Tibial nerve (tissue), 4 donors: ENCODE data around the gene CACNA1I. TPM values are rescaled to one million over a fixed set of nuclear protein-coding genes. Genes with fewer than 3 reads are reported as not detected.

Experiments used
- DNase-seq, 2 donors: peaks; one replicate each; pipeline ENCODE4 v3.0.0-alpha.2; 2019; ENCODE audit warnings: low spot score in 2 of 2
- H3K27ac ChIP-seq, 4 donors: fragments of 200-600 bp; sonication (generic) in 3 of 4; one replicate each; pipeline ENCODE4 v1.5.1; 2017 to 2019; ENCODE audit warnings: mild to moderate bottlenecking in 1 of 4
- H3K27me3 ChIP-seq, 2 donors: fragments of 200-600 bp; sonication (generic) in 1 of 2; one replicate each; pipeline versions ENCODE4 v1.5.1 to v1.6.0; 2017 to 2019
- H3K36me3 ChIP-seq, 3 donors: fragments of 200-600 bp; sonication (generic); one replicate each; pipeline ENCODE4 v1.5.1; 2018 to 2019
- H3K4me1 ChIP-seq, 4 donors: fragments of 200-600 bp; sonication (generic) in 3 of 4; one replicate each; pipeline ENCODE4 v1.5.1; 2017 to 2019
- H3K4me3 ChIP-seq, 4 donors: fragments of 200-600 bp; sonication (generic) in 3 of 4; one replicate each; pipeline ENCODE4 v1.5.1; 2017 to 2019; ENCODE audit warnings: mild to moderate bottlenecking in 1 of 4, moderate library complexity in 1 of 4
- H3K9me3 ChIP-seq, 4 donors: fragments of 200-600 bp; sonication (generic) in 3 of 4; one replicate each; pipeline ENCODE4 v1.5.1; 2017 to 2019
- EP300 ChIP-seq, 2 donors: sonication (generic); formaldehyde crosslinking; IDR thresholded peaks; one replicate each; pipeline ENCODE4 v1.6.1; 2017; ENCODE audit warnings: antibody characterized with exemption in 2 of 2, mild to moderate bottlenecking in 1 of 2
- POLR2A ChIP-seq, 2 donors: fragments of 450-650 bp; IDR thresholded peaks; one replicate each; pipeline ENCODE4 v1.6.1; 2017; ENCODE audit warnings: antibody characterized with exemption in 2 of 2, mild to moderate bottlenecking in 2 of 2, moderate library complexity in 2 of 2
- WGBS, 2 donors: methylation state at CpG; one replicate each; pipeline ENCODE4 v1.1.5; 2018; 5-methylcytosine and 5-hydroxymethylcytosine counted together
- total RNA-seq, 4 donors: library from RNA; depleted of rRNA; stranded (reverse); fragments of >200 nt; gene quantifications; one replicate each; pipeline ENCODE4 v1.1.0, GENCODE V29; 2016
- TF ChIP-seq, protein P1 (sequence below), 5 experiments: fragments of 200-600 bp in 3 of 5; fragments of 450-650 bp in 2 of 5; sonication (generic) in 3 of 5; IDR thresholded peaks; one replicate each; pipeline ENCODE4 v1.5.1; 2016 to 2019; ENCODE audit warnings: antibody characterized with exemption in 5 of 5, mild to moderate bottlenecking in 3 of 5, moderate library complexity in 2 of 5

Gene CACNA1I
- total RNA-seq, 4 donors from 2014 or later: 0.42 to 0.78 (median 0.52) TPM

DNA sequence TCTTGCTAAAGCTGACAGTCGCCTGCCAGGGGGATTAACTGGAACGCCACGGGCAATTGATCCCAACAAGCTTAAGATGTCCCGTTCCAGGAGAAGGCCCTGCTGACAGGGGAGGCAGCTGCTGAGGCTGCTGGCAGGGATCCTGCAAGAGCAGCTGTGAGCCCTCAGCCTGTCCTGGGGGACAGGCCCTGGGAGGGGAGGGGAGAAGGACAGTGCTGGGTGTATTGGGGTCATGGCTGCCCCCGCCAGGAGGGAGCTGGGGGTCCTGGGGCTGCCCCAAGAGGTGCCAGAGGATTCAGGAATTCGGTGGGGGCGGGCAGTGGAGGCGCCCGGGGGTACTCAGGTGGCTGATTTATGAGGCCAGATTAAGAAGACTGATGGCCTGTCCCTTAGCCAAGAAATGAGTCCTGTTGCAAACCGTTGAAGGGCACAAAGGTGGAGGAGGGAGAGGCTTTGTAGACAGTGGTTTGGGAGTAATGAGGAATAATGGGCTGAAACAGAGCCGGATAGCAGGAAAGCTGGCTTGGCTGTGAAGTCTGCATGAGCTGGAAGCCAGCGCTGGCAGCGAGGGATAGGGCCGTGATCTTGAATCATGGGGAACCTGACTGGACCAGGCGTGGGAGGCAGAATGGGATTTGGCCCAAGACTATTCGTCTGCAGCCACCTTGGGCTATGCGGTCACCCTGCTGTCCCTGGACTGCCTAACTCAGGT lies 133.5 kb downstream of the CACNA1I start:
- H3K9me3 ChIP-seq: no peaks in the 10 kb centered on the region
- H3K4me3 ChIP-seq: no peak overlapping the region
- no peak for DNase-seq
- 56 to 62% methylated on average over 17 of the region's 17 CpGs for WGBS, 2 donors
- H3K27ac ChIP-seq: no peak overlapping the region
- H3K27me3 ChIP-seq: peaks cover 0 to 12% of the 10 kb centered on the region in 2 donors
- no peaks in the 10 kb centered on the region for H3K4me1 ChIP-seq
- H3K36me3 ChIP-seq: no peaks in the 10 kb centered on the region
- no peak for TF ChIP-seq POLR2A (IDR thresholded peaks at IDR 0.05)
- TF ChIP-seq, protein P1, sequence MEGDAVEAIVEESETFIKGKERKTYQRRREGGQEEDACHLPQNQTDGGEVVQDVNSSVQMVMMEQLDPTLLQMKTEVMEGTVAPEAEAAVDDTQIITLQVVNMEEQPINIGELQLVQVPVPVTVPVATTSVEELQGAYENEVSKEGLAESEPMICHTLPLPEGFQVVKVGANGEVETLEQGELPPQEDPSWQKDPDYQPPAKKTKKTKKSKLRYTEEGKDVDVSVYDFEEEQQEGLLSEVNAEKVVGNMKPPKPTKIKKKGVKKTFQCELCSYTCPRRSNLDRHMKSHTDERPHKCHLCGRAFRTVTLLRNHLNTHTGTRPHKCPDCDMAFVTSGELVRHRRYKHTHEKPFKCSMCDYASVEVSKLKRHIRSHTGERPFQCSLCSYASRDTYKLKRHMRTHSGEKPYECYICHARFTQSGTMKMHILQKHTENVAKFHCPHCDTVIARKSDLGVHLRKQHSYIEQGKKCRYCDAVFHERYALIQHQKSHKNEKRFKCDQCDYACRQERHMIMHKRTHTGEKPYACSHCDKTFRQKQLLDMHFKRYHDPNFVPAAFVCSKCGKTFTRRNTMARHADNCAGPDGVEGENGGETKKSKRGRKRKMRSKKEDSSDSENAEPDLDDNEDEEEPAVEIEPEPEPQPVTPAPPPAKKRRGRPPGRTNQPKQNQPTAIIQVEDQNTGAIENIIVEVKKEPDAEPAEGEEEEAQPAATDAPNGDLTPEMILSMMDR (IDR thresholded peaks at IDR 0.05): no peak
- no peak for TF ChIP-seq EP300 (IDR thresholded peaks at IDR 0.05)

DNA sequence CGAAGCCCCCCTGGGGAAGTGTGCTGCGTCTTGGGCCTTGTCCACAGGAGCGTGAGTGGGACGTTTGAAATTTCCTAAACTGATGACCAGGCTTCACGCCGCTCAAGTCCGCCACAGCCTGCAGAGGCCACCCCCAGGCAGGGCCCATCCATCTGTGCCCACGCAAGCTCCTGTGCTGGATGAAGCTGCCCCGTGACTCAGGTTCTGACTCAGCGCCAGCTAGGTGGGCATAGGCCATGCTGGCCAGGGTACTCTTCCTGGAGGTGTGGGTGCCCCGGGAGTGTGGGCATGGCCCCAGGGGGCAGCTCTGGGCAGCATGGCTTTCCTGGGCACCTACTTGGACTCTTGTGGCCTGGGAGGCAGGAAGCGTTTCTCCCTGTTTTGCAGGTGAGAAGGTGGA lies 134.8 kb downstream of the CACNA1I start:
- Histone ChIP-seq H3K36me3 (no peaks in the 10 kb centered on the region), H3K27me3 (peaks cover 0 to 10% of the 10 kb centered on the region in 2 donors), H3K4me1 (no peaks in the 10 kb centered on the region), H3K27ac (no peak overlapping the region), H3K4me3 (no peak overlapping the region), H3K9me3 (no peaks in the 10 kb centered on the region)
- WGBS, 2 donors: 94% methylated on average over 8 to 9 of the region's 12 CpGs
- no peak for TF ChIP-seq EP300 (IDR thresholded peaks at IDR 0.05)
- no peak for TF ChIP-seq POLR2A (IDR thresholded peaks at IDR 0.05)
- TF ChIP-seq, protein P1 (IDR thresholded peaks at IDR 0.05): no peak
- DNase-seq: no peak

DNA sequence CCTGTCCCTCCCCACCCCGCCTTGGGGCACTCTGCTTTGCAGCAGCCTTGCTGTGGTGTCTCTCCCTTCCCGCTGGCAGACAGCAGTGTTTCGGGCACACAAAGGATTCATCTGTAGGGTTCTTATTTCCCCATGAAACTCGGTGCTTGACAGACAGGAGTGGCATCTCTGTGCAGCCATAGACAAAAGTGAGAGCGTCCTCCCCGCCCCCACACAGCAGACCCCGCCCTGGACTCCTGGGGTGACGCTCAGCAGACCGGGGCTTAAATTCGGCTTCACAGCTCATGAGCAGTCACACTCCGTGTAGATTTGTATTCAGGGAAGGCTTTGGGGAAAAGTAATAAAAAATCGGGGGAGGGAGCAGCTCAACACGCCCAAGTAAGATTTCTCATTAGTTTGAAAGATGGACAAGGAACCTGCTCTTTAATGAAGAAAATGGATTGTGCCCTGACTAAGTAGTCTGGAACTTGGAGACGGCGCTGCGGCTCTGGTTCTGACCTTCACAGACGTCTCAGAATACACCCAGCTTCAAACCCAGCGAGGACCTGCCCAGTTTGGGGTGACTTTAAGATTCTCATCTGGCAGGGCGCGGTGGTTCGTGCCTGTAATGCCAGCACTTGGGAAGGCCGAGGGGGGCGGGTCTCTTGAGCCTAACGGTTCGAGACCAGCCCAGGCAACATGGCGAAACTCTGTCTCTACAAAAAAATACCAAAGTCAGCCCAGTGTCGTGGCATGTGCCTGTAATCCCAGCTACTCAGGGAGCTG lies 136.0 kb downstream of the CACNA1I start:
- TF ChIP-seq, protein P1 (IDR thresholded peaks at IDR 0.05): no peak
- TF ChIP-seq EP300 (IDR thresholded peaks at IDR 0.05): no peak
- no peak for TF ChIP-seq POLR2A (IDR thresholded peaks at IDR 0.05)
- no peaks in the 10 kb centered on the region for H3K36me3 ChIP-seq
- no peaks in the 10 kb centered on the region for H3K9me3 ChIP-seq
- no peak for DNase-seq
- 69 to 70% methylated on average over 25 to 27 of the region's 27 CpGs for WGBS, 2 donors
- no peak overlapping the region for H3K4me3 ChIP-seq
- H3K27ac ChIP-seq: no peak overlapping the region
- no peaks in the 10 kb centered on the region for H3K4me1 ChIP-seq
- H3K27me3 ChIP-seq: peaks cover 0 to 15% of the 10 kb centered on the region in 2 donors

DNA sequence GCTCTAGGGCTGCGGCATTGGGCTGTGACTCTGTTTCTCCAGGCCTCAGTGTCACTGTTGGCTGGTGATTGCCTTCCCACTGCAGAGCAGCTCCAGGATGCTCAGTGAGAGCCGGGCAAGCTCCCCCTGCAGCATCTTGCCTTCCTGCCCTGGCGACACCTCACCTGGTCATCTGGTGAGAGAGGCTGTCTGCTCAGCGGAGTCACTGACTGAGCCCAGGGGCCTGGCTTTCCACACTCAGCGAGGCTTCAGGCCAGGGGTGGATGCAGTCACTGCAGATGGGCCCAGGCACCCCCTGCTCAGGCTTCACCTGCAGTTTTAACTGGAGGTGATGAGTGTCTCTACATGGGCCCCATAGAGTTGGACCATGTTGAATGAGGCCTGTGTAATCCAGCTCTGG lies 136.8 kb downstream of the CACNA1I start:
- H3K27me3 ChIP-seq: peaks cover 0 to 17% of the 10 kb centered on the region in 2 donors
- H3K4me1 ChIP-seq: no peaks in the 10 kb centered on the region
- H3K4me3 ChIP-seq: no peak overlapping the region
- TF ChIP-seq EP300 (IDR thresholded peaks at IDR 0.05) (no peak), POLR2A (IDR thresholded peaks at IDR 0.05) (no peak)
- TF ChIP-seq, protein P1 (IDR thresholded peaks at IDR 0.05): no peak
- H3K36me3 ChIP-seq: no peaks in the 10 kb centered on the region
- WGBS, 2 donors: 86 to 89% methylated on average over 2 to 4 of the region's 5 CpGs
- no peak overlapping the region for H3K27ac ChIP-seq
- DNase-seq: no peak
- no peaks in the 10 kb centered on the region for H3K9me3 ChIP-seq

DNA sequence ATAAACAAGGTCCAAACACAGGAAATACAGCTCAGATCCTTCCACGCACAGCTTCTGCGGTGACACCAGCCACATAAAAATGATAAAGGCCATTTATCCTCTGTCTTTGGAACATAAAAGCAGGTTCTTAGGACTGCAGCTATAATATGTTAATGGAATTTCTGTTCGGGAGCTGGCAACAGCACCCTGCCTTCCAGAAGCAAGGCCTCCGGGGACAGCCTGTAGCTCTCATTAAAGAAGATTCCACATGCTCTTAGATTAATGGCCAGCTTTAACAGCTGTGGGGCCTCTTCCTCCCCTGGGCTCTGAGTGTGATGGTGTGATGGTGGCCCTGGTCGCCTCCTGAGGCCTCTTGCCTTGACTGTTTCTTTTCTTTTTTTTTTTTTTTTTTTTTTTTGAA lies 137.3 kb downstream of the CACNA1I start:
- Histone ChIP-seq H3K36me3 (no peaks in the 10 kb centered on the region), H3K9me3 (no peaks in the 10 kb centered on the region), H3K27ac (no peak overlapping the region), H3K4me3 (no peak overlapping the region), H3K27me3 (peaks cover 0 to 17% of the 10 kb centered on the region in 2 donors), H3K4me1 (no peaks in the 10 kb centered on the region)
- DNase-seq: no peak
- WGBS, 2 donors: 68 to 75% methylated on average over 5 of the region's 5 CpGs
- TF ChIP-seq EP300 (IDR thresholded peaks at IDR 0.05): no peak
- no peak for TF ChIP-seq POLR2A (IDR thresholded peaks at IDR 0.05)
- TF ChIP-seq, protein P1 (IDR thresholded peaks at IDR 0.05): no peak
